ENCODE data around the gene TESK1. TPM values are rescaled to one million over a fixed set of nuclear protein-coding genes. Genes with fewer than 3 reads are reported as not detected.

Gene TESK1
- 6.6 and 8.2 TPM in 2 replicates for total RNA-seq

- H3K27me3 ChIP-seq (ENCODE audit: control insufficient read depth, insufficient read depth, low read length), result no peaks in the 10 kb centered on the region
- H3K4me3 ChIP-seq (ENCODE audit: low read depth, low read length), result peak within 1 kb of the TSS; percentile 78
- DNase-seq (ENCODE audit: low read depth) (peak; percentile 52), FAIRE-seq (no peak)
- no peak for TF ChIP-seq CTCF (IDR thresholded peaks at IDR 0.05; ENCODE audit: insufficient read depth, low read length, severe bottlenecking)
- peaks cover 8% of the 10 kb centered on the region for H3K36me3 ChIP-seq (ENCODE audit: control insufficient read depth, insufficient read depth, low read length)
These were observed at the start of gene TESK1 for GRCh38 chr9:35604578-35605350. TSS of gene TESK1 (plus strand) at chr9:35605262. CDS start at chr9:35605620, 358 bp downstream.

- Histone ChIP-seq H3K27me3 (ENCODE audit: control insufficient read depth, insufficient read depth, low read length) (no peaks in the 10 kb centered on the region), H3K4me3 (ENCODE audit: low read depth, low read length) (no peak overlapping the region), H3K36me3 (ENCODE audit: control insufficient read depth, insufficient read depth, low read length) (peaks cover 22% of the 10 kb centered on the region)
- no peak for FAIRE-seq
- TF ChIP-seq CTCF (IDR thresholded peaks at IDR 0.05; ENCODE audit: insufficient read depth, low read length, severe bottlenecking), result no peak
- no peak for DNase-seq (ENCODE audit: low read depth)
These were observed 49.2 kb upstream of the TESK1 start for GRCh38 chr9:35555881-35556280.

- Histone ChIP-seq H3K36me3 (ENCODE audit: control insufficient read depth, insufficient read depth, low read length) (peaks cover 26% of the 10 kb centered on the region), H3K27me3 (ENCODE audit: control insufficient read depth, insufficient read depth, low read length) (no peaks in the 10 kb centered on the region), H3K4me3 (ENCODE audit: low read depth, low read length) (no peak overlapping the region)
- FAIRE-seq (peak; percentile 47), DNase-seq (ENCODE audit: low read depth) (no peak)
- no peak for TF ChIP-seq CTCF (IDR thresholded peaks at IDR 0.05; ENCODE audit: insufficient read depth, low read length, severe bottlenecking)
These were observed 48.3 kb upstream of the TESK1 start for GRCh38 chr9:35556776-35557175.

- DNase-seq (ENCODE audit: low read depth), result no peak
- TF ChIP-seq CTCF (IDR thresholded peaks at IDR 0.05; ENCODE audit: insufficient read depth, low read length, severe bottlenecking), result no peak
- no peaks in the 10 kb centered on the region for H3K27me3 ChIP-seq (ENCODE audit: control insufficient read depth, insufficient read depth, low read length)
- no peak for FAIRE-seq
- H3K36me3 ChIP-seq (ENCODE audit: control insufficient read depth, insufficient read depth, low read length), result peaks cover 26% of the 10 kb centered on the region
- H3K4me3 ChIP-seq (ENCODE audit: low read depth, low read length), result no peak overlapping the region
These were observed 47.7 kb upstream of the TESK1 start for GRCh38 chr9:35557320-35557719.

- DNase-seq (ENCODE audit: low read depth), result no peak
- no peak for FAIRE-seq
- Histone ChIP-seq H3K27me3 (ENCODE audit: control insufficient read depth, insufficient read depth, low read length) (no peaks in the 10 kb centered on the region), H3K36me3 (ENCODE audit: control insufficient read depth, insufficient read depth, low read length) (peaks cover 26% of the 10 kb centered on the region), H3K4me3 (ENCODE audit: low read depth, low read length) (no peak overlapping the region)
- no peak for TF ChIP-seq CTCF (IDR thresholded peaks at IDR 0.05; ENCODE audit: insufficient read depth, low read length, severe bottlenecking)
These were observed 46.9 kb upstream of the TESK1 start for GRCh38 chr9:35558185-35558584.
